Measurements from ENCODE around the gene PODXL2.
"Not testable (repeated sequence)": the region's sequence is repeated elsewhere in the genome, so short reads cannot be mapped to it uniquely, and the experiment has no call there.

The PODXL2 gene

DNA sequence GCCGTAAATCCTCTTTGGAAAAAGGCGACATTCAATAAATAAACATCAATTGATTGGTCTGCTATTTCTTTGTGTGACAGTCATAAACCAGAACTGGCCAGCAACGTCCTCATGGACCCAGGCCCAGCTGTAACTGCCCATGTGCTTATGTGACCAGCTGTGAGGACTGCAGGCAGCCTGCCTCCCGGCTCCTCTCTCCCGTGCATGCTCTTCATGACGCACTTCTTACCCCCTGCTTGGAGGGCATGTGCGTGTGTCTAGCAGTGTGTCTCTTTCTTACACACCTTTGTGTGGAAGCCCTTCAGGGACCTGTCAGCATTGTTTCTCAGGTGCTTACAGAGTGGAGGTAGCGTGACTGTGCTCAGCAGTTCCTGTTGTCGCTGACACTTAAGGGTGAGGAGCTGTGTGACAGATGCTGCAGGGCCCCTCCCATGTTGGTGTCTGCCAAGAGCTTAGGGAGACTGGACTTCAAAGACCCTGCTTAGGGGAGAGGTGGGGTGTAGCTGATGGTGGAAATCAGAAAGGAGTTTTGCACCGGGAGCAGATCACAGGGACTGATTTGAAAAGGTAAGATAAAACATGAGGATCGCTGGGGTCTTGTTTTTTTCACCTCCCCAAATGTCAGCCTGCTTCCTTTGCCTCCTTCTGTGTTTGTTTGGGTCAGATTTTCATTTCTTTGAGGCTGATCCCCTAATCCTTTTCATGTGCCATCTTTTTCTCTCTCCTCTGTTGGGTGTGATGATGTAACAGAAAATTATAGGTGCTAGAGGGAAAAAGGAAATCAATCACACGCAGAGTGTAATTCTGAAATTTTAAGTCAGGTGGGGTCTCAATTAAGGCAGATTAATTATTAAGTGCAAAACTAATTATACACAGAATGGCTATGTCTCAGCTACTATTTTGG lies 2.1 kb downstream of the PODXL2 start:
- no peak for DNase-seq

DNA sequence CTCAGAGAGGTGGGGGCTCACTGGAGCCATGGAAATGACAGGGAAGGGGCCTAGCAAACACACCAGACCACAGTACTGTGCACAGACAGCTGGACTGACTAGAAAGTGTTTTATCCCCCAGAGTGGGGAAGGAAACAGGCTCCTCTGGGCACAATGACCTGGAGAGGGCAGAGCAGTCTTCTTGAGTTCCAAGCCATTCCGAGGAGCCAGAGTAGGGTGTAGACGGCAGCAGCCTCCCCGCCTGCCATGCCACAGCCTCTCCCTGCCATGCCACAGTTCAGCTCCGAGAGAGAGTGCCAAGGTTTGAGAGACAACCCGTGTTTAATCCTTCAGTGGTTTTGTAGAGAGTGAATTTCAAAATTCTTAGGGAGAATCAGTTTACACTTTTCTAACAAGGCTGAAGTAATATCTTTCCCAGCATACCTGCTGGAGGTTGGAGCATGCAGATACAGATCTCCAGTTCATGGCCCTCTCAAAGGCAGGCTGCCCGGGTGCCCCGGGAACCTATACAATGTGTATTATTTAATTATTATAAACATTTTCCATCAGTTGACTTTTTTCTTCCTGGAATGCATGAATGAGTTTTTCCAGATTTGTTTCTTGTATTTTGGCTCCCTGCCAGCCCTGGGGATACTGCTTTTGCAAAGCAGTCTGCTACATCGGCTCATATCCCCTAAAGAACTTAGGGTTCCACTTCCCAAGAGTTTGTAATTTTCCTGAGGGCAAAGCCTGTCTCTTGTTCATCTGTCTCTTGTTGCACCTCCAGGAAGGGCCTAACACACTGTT lies 3.2 kb downstream of the PODXL2 start:
- DNase-seq = no peak

DNA sequence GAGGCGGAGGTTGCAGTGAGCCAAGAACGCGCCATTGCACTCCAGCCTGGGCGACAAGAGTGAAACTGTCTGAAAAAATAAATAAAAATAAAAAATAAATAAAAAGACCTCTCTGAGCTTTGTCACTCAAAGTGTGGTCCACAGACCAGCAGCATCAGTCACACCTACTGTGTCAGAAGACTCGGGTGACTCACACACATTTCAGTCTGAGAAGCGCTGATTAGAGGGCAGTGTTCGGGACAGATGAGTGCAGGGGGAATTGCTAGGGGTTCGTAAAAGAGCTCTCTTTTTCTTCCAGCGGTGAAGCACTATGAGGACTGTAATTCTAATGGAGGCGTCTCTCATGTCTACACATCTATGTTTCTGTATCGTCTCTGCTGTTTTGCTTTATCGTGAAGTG lies 5.7 kb downstream of the PODXL2 start:
- no peak for DNase-seq

DNA sequence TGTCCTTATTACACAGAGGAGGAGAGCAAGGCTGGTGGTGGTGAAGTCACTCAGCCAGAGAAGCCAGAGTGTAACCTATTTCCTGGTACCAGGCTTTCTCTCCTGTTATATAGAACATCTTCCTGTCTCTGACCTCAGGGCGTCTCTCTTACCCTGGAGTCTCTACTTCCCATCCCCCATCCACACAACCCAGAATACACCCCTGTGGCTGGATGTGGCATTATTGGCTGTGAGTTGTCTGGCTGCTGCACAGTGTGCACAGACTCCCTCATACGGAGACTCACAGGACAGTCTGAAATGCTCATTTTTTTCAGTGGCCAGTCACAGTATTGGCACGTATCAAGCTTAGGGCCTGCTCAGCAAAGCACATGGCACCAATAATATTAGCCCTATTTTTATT lies 8.6 kb downstream of the PODXL2 start:
- DNase-seq = no peak

DNA sequence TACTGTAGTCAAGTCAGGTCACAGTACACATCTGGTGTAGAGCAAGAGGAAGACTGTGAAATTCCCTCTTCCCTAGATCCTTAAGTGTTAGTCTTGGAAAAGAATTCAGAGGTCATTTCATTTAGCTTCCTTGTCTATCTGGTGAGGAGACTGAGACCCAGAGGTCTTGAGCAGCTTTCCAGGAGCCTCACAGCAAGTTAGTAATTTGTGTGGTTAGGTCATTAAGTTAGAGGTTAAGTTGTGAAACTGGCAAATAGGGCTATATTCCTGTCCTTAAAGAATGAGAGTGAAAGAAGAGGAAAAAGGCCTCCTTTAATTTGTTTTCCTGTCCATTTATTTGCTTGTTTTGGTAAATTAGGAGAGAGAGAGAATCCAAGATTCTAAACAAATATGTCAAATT lies 9.0 kb downstream of the PODXL2 start:
- DNase-seq = no peak

DNA sequence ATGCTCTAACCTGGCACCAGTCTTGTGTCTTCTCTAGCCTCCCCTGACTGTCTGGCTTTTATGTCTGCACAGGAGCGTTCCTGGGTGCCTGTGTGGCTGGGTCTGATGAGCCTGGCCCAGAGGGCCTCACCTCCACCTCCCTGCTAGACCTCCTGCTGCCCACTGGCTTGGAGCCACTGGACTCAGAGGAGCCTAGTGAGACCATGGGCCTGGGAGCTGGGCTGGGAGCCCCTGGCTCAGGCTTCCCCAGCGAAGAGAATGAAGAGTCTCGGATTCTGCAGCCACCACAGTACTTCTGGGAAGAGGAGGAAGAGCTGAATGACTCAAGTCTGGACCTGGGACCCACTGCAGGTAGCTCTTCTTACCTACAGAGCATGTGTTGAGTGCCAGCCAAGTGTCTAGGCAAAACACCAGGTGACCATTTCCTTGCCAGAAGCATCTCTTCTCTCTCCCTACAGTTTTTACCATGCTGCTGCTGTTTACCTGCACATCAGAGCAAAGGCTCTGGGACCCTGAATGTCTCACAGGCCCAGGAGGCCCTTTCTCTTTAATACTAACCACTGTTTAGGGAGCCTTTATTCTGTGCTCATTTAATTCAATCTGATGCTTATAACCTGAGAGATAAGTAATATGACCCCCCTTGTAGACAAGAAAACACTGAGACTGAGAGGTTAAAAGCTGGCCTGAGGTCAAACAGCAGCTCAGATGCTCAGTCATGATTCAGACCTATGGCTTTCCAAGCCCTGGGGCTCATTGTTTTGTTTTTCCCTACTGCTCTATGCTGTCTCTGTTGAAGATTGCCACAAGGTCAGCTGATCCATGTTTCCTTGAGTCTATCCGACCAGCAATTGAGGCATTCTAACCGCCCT lies 10.4 kb downstream of the PODXL2 start:
- DNase-seq = peak; percentile 41

DNA sequence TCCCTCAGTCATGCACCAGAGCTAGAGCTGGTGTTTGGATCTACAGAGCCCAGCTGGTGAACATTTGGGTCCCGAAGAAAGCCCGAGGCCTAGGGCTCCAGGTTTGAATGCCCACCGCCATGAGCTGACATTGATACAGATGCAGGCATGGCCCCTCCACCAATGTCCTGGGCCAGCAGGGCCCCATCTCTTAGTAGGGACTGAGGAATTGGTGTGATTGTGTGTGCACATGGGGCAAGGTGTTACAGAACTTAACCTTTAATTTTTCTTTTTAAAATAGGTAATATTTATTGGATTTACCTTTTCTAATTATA lies 11.0 kb downstream of the PODXL2 start:
- no peak for DNase-seq

DNA sequence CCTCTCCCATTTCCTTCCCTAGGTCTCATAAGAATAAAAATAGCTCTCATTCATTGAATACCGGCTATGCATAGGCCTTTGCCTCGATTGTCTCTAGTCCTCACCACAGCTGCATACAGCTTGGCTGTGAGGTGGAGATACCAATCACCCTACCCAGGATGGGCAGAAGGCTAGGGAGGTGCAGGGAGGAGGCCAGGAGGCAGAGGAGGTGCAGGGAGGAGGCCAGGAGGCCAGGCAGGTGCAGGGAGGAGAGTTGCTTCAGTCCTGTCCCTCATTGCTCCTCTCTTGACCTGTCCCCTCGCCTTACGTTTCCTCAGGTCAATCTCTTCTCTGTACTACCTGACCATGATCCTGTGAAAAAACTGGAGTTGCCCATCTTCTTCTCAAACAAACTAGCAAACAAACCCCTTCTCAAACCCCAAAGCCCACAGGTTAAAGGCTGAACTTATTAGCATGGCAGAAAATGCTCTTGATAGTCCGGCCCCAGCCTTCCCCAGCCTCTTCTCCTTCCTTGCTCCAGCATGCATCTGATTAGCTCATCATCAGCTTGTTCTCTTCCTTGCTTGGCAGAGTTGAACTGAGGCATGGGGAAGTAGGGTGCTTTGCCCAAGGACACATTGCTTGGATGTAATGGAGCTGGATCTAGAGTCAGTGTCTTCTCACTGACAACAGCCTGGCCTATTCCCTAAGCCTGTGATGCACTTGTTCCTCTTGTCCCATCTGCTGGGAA lies 15.8 kb downstream of the PODXL2 start:
- DNase-seq = no peak

DNA sequence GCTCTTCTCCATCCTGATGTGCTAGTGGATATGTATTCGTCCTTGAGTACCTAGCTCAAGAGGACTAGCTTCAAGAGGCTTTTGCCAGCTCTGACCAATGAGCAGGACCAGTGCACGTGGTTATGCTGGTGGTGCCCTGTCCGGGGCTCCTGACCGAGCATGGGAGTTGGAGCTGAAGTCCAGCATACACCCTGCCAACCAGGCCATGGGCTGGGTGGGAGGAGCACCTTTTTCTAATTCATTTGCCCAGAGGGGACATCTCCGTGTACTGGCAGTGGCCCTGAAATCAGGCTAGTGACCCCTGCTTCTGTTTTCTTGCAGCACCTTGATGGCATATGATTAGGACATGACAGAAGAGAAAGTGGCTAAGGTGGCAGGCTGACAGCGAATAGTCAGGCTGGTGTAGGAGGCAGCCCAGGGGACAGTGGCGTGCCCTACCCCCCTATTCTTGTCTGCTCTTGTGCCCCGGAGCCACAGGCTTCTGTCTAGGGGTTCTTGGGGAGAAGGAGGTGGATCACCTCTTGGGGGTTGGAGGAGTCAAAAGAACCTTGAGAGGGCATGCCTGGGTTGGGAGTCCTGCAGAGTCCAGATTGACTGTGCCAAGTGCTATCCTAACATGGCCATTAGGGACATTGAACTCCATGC lies 16.5 kb downstream of the PODXL2 start:
- no peak for DNase-seq

DNA sequence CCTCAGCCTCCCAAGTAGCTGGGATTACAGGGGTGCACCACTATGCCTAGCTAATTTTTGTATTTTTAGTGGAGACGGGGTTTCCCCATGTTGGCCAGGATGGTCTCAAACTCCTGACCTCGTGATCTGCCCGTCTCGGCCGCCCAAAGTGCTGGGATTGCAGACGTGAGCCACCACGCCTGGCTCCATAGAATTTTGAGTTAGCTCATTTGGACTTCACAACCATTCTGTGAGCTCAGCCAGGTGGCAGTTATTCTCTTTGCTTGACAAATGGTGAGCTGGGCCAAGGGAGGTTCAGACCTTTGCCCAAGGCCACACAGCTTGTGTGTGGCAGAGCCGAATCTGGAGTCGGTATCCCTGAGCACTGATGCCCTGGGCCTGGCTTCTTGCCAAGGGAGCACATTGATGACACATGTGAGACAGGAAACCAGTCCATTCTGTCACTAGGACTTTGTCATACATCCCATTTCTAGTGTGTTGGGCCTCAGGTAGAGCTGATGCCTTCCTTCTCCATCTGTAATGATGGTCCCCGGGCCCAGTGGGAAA lies 17.6 kb downstream of the PODXL2 start:
- no peak for DNase-seq

DNA sequence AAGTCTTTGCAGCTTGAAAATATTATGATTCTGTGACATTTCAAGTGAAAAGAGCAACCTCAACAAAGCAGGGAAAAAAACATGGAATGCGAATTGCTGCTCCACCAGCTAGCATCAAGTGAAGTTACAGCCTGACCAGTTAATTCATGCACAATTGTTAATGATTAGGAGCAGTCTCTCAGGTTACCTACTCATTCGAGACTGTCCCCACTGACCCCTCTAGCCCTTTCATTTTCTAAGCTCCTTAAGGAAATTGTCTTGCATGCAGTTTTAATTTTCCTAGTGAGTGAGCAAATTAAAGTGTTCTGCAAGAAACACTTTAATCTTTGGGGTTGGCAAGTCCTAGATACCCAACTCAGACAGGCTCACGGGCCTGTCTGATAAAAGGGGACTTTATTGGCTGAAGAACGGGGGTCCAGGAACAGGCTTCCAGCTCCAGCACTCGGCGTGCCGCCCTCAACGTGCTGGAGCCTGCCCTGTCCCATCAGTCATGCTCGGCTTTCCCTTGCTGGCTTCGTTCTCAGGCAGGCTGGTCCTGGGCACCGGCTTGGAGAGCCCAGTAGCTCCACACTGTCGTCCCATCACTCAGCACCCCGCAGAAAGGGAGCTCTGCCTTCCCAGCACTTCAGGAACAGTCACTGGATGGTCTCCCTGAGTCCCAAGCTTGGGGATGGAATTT lies 18.3 kb downstream of the PODXL2 start:
- no peak for DNase-seq

DNA sequence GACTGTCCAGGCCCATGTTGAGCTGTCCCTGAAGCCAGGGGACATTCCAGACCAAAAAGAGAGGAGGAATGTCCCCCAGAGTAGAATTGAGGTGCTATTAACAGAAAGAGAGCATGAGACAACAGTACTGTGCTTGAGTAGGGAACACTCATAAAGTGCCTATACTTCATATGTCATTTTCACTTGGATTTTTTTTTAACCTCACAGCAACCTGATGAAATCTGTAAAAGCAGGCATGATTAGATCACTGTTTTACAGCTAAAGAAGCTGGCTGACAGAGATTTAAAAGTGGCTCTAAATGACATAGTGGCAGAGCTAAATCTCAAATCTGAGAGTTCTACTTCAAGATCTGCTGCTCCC lies 18.8 kb downstream of the PODXL2 start:
- DNase-seq = no peak

DNA sequence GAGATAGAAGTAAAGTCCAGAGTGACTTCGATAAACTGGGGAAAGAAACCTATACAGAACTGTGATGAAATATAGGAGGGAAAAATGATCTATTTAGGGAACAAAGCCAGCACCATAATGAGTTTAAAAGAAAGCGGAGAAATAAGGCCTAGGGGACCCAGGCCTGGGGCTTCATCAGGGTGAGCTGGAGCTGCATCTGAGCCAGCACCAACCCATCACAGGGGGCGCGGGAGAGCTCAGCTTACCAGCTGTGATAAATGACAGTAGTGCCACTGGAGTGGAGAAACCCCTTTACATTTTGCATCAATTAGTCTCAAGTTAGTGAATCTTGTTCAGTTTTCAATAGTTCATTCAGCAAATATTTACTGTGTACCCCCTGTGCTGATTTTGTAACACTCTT lies 21.3 kb downstream of the PODXL2 start:
- no peak for DNase-seq

DNA sequence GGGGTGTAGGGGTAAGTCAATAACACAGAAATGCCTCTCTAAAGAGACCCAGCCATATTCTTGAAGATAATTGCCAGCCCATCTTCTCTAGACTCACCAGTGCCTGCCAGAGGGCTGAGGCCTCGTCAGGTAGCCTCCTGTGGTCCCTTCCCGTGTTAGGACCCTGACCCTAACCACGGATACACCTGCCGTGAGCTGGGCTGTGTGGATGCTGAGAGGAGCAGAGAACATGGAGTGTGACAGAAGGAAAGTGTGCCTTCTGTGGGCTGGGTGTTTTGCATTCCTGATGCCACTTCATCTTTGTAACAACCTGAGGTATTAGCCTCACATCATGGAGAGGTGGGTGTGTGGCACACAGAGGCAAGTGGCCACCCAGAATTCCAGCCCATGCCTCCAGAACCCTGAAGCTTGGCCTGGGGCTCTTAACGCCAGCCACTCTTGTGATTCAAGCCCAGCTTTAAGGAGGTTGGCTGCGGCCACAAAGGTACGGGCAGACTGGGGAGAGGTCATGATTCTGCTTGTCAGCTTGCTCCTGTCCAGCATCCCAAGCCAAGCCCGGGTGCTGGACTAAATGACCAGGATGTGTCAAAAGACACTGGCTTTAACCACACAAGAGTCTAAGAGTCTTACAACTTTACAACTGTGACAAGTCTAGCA lies 22.7 kb downstream of the PODXL2 start:
- DNase-seq = no peak

DNA sequence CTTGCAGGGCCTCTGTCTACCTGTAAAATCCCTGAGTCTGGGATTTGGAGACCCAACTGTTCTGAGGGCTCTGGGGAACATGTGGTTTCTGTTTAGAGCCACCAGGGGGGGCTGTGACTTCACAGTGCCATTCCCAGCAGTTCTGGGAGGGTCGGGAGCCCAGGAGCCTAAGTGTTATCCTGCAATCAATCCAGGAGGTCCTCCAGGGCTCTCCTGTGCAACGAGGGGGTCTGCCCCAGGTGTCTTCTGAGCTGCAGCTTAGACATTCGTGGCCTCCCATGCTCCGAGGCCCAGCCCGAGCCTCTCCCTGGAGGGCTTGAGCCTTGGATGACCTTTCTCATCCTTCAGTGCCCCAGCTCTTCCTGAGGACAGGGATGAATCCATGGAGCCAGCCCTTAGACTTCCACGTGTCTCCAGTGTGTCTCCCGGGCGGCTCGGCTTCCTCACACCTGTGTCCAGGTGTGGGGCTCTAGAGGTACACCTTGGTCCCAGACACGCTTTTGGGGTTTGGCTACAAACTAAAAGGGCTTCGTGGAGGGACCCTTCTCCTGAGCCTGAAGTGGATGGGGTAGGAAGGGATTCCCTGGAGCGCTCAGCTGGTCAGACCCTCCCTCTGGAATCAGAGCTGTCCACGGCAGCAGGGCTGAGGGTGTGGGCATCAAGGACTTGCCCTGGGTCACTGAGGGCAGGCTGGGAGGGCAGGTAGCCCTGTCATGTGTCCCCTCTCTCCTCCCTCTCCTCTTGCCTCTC lies 23.4 kb downstream of the PODXL2 start:
- DNase-seq = peak; percentile 49

DNA sequence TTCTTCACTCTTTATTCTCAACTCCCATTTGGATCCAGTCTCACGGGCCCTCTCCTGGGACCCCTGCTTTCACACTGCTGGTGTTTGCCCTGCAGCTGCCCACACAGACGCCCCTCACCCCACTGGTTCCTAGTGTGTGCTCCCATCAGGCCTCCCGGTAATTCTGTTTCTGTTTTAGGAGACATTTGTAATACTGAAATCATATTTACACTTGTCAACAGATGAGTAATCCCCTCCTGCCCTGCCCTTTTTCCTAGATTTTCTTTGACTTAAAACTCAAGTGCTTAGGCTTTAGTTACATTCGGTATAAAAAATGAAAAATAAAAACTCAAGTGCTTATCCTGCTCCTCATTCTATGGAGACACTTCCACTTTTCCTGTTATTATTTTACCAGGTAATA lies 25.4 kb downstream of the PODXL2 start:
- no peak for DNase-seq

DNA sequence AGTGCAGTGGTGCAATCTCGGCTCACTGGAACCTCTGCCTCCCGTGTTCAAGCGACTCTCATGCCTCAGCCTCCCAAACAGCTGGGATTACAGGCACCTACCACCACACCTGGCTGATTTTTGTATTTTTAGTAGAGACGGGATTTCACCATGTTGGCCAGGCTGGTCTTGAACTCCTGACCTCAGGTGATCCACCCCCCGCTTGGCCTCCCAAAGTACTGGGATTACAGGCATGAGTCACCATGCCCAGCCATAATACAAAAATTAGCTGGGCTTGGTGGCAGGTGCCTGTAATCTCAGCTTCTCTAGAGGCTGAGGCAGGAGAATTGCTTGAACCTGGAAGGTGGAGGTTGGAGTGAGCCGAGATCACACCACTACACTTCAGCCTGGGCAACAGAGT lies 26.0 kb downstream of the PODXL2 start:
- not testable (repeated sequence) for DNase-seq

DNA sequence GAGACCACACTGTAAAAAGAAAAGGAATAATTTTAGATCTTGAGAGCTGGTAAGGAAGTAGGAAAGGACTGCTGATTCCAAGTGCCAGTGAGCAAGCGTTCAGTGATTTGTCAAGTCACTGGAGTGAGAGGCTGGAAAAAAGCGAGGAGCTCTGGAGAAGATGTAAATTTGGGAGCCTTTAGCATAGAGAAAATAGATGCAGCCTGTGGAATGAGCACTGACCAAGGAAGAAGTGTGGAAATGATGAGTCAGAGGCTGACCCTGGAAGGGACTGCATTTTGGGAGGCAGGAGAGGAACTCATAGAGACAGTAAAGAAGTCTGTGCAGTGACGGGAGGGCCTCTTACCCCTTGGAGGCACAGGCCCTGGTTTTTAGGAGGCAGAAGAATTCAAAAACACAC lies 26.7 kb downstream of the PODXL2 start:
- DNase-seq = no peak

DNA sequence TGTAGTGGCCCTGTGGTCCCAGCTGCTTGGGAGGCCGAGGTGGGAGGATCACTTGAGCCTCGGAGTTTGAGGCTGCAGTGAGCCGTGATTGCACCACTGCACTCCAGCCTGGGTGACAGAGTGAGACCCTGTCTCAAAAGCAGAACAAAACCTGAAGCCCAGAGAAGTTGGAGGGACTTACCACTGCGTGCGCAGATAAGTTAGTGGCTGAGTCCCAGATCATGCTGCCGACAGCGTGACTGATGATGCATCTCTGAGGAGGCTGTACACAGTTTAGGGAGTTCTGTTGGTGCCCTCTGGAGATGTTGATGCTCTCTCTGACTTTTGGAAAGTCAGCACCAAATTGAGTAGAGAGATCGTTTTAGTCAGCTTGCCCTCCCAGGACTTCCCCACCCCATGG lies 27.9 kb downstream of the PODXL2 start:
- DNase-seq = no peak

DNA sequence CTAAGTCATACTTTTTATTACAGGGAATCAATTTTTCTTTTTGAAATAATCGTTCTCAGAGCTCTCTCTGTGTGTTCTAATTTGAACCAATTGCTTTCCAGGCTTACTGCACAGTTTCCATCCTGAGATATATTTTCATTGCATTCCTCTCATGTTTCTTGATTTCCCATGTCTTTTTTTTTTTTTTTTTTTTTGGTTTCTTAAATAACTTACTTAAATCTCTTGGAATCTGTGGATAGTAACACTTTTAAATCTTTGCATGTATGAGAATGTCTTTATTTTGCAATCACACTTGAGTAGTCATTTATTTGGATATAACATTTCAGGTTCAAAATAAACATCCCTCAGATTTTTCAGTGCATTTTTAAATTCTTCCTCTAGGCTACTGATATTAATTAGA lies 29.2 kb downstream of the PODXL2 start:
- no peak for DNase-seq

Data from kidney glomerular epithelial cell (primary cell).